ENCODE data around the gene TMPRSS3.

The TMPRSS3 gene

DNA sequence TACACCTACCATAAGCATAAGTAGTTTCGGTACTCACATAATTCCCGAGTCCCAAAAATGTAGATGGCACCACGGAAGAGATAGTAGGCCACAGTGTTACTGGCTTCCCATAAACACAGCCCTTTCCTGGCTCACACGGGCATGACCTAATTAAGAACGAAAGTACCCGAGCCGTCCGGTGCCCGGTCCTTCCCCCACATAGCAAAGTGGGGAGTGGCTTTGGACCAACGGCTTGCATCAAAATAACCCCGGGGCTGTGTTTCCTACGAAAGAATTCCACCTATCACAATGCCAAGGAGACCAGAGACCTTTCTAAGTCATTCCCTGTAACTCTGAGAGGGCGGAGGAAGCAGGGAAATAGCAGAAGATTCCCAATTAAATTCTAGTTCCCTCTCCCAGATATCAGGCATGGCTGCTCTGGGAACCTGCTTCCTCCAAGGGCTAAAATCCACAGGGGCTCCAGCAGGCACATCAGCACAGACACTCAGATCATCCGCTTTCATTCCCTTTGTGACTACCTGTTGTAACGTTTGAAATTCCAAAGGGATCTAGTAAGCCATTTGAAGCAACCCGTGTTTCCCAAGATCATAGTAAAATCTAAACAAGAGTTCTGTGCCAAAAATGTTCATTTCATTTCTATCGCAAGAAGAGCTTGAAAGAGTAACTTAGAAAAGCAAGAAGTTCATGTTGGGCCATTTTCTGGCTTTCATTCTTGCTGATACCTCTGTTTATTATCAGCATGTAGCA, at the start of gene TMPRSS3:
TMPRSS3 (minus strand) TSS at position 148 of the 747 bp plus-strand sequence. CDS start 635 bp downstream, outside the sequence.
- DNase-seq = no peak

DNA sequence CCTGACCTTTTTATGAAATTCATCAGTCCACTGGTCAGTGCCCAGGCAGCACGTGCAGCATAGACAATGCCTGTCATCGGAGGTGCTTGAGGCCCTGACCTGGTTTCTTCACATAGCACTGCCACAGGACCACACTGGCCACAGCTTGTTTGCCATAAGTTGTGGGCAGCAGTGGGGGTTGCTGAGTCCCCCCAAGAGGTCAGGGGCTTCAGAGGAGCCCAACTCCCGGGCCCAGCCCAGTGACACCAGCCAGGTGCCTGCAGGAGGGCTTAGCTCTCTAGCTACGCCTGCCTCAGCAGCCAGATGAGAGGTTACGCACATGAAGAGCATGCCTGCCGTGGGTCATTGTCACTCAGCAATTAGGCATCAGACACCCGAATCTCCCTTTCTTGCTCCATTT, 49.5 kb upstream of the TMPRSS3 start:
- no peak for DNase-seq

DNA sequence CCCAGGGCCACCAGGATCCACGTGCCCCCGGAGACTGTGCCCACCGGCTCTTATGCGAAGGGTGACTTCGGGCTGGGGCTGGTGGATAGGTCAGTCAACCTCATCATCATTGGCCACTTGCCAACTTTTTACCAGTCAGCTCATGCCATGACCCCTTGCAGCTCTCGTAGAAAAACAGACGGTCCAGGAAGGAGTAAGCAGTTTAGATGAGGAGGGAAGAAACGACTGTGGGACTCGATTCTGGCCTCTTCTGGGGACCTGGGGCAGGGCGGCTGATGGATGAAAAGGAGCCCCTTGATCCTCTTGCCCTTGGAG, 48.9 kb upstream of the TMPRSS3 start:
- no peak for DNase-seq

- DNase-seq = no peak
Observed at GRCh38 chr21:42443876-42444744, 48.3 kb upstream of the TMPRSS3 start.

DNA sequence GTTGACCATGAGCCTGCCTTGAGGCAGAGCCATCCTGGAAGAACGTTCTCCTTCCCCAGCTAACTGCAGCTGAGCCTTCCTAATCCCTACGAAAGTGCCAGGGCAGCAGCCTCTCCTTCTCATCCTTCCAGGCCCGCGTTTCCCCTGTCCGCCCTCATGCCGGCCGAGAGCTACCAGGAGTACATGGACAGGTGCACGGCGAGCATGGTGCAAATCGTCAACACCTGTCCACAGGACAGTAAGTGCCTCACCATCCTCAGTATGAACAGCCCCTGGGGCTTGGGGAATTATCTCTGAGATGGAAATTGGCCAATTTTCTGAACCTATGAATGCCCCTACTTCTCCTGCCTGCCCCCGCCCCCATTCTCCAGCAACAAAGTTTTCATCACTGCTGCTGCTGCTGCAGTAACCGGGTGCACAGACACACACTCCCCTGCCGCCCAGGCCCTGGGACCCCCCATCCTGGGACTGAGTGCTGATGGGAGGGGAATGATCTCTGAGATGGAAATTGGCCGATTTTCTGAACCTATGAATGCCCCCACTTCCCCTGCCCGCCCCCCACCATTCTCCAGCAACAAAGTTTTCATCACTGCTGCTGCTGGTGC, 47.4 kb upstream of the TMPRSS3 start:
- no peak for DNase-seq

GRCh38 chr21:42441963-42442362, 46.1 kb upstream of the TMPRSS3 start:
- no peak for DNase-seq

DNA sequence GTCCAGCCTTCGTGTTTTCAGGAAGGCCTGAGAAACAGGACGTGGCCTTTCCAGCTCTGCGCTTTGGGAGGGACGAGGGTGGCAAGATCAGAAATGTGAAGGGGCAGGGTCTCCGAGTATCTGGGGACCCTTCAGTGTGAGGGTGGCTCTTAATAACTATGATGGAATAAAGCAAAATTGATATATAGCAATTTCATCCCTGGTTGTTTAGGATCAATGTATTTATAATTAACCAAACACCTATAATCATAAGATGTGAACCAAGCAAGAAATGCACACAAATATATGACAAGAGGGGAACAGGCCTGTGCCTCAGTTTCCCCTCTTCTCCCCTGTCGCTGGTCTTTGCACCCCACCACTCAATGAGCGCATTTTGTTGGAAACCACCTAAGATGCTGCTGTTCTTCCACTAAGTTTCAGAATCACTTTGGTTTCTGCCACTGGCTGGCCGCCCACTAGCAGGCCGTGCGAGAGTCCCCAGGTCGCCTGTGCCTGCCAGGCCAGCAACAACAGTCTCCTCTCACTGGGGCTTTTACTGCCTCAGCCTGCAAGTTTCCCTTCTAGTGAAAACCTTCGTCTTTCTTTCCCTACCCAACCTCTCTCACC, 44.4 kb upstream of the TMPRSS3 start:
- DNase-seq = no peak

DNA sequence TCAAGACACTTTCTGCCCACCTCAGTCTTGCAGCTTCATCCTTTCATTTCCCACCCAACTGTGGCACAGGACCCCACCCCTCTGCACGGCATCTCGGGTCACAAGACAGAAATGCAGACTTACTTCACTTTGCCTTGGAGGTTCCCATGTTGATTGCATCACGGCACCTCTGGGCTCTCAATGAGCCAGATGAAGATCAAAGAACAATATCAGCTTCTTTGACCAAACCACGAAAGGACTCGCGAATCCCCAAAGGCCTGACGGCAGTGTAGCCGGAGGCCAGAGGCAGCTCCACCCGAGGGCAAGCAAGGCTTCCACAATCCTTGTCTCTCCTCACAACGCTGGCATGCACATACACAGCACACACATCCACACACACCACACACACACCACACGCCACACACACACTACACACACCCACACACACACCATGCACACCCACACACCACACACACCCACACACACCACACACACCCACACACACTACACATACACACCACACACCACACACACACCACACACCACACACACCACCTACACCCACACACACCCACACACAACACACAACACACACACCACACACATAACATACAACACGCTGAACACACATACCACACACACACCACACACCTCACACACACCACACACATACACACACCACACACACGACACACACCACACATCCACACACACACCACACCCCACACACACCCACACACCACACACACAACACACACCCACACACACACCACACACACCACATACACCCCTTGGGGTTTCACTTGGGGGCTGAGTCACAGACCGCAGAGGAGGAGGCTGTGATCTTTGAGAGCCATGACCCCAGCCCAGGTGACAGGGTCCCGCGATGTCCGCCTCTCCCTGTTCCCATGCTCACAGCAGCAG, 43.7 kb upstream of the TMPRSS3 start:
- no peak for DNase-seq

DNA sequence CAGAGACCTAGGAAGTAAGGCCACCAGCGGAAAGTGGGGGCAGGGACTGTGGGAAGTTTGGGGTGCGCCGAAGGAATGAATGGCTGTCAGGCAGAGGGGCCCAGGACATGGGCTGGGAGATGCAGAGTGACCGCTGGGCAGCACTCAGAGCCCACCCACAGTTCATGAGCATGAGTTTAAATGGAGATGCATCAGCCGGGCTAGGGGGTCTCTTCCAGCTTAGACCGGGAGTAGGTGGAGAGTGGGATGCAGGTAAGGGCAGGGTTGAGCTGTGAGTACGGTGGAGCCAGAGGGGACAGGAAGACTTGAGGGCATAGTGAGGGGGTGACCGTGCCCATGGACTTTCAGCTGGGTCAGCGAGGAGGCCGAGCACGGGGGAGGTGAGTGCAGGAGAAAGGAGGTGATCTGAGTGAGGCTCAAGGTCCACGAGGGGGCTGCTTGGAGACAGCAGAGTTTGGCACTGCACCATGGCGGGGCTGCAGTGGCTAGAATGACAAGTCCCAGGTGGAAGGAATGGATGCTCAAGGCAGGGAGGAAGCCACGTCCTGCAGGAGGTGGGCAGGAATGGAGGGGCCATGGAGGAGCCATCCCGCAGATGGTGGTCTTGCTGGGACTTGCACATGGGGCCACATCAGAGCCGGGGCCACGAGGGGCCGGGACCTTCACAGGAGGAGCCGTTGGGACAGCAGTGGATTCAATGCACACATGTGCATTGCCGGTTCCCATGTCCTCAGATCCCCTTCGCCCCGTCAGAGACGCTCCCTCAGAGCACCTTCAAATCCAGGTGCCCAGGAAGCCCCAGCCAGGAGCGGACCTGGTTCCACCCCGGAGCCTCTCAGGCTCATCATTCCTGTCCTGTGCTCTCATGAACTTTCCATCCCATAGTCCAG, 42.7 kb upstream of the TMPRSS3 start:
- DNase-seq = no peak

GRCh38 chr21:42437786-42438185, 41.9 kb upstream of the TMPRSS3 start:
- DNase-seq = no peak

DNA sequence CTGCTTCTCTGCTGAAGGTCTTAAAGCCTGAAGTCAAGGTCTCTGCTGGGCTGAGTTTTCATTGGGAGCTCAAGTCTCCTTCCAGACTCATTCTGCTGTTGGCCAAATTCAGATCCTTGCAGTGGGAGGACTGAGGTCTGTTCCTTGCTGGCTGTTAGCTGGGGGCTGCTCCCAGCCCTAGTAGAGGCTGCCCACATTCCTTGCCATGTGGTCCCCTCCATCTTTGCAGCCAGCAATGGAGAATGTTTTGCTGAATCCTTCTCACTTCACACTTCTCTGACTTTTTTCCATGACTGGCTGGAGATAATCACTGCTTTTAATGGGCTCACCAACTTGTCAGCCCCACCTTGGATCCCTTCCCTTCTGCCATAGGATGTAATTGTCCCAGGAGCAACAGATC, 41.1 kb upstream of the TMPRSS3 start:
- no peak for DNase-seq

DNA sequence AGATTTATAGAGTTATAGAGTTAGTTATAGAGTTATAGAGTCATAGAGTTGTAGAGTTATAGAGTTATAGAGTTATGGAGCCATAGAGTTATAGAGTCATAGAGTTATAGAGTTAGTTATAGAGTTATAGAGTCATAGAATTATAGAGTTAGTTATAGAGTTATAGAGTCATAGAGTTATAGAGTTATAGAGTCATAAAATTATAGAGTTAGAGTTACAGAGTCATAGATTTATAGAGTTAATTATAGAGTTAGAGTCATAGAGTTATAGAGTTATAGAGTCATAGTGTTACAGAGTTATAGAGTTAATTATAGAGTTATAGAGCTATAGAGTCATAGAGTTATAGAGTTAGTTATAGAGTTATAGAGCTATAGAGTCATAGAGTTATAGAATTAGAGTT, 40.0 kb upstream of the TMPRSS3 start:
- DNase-seq = no peak

DNA sequence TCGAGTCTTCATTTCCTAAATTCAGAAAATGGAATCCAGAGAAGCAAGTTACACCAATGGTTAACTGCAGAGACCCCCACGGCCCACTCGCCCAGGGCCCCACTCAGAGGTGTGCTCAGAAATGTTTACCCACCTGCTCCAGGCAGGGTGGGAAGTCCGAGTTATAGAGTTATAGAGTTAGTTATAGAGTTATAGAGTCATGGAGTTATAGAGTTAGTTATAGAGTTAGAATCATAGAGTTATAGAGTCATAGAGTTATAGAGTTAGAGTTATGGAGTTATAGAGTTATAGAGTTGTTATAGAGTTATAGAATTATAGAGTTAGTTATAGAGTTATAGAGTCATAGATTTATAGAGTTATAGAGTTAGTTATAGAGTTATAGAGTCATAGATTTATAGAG, 39.5 kb upstream of the TMPRSS3 start:
- DNase-seq = no peak

GRCh38 chr21:42434884-42435283, 39.0 kb upstream of the TMPRSS3 start:
- no peak for DNase-seq

DNA sequence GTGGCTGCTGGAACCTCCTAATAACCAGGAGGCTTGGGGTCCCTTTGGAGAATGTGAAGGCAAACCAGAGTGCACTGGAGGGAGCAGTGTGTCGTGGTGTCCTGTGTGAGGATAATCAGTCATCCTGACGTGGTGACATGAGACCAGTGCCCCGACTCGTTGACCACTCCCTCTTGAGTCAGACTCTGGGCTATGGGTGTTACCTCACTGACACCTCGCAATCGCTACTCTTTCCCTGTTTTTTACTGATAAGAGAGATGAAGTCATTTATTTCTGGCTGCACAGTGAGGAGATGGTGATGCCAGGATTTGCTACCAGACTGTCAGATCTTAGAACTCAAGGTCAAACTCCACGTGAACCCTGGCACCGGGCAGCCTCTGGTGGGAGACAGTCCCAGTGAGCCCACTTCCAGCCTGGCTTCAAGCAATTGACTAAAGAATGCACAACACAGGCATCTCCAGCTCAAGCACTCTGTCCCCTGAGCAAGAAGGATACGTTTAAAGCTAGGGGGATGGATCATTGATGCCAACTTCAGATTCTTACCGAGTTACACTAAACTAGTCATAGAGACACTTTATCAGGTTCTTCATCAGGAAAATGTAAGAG, 38.2 kb upstream of the TMPRSS3 start:
- DNase-seq = no peak

GRCh38 chr21:42432695-42433094, 36.8 kb upstream of the TMPRSS3 start:
- DNase-seq = no peak

DNA sequence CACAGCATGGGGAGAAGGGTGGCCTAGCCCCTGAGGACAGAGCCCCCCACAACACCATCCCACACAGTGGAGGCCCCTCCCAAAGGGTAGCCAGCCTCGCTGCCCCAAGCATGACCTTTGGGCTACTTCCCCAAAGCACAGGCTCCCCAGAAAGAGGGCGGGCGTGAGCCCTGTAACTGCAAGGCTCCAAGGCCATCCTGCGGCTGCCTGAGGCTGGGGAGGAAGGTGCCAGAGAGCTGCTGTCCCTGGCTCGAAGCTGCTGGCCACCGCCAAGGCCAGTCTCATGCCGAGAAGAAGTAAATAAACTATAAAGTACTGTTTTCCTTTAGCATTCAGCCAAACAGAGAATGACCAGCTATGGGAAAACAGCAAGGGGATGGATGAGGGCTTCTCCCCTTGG, 35.3 kb upstream of the TMPRSS3 start:
- DNase-seq = no peak

- DNase-seq = no peak
Observed at GRCh38 chr21:42430521-42430920, 34.7 kb upstream of the TMPRSS3 start.

- DNase-seq = no peak
Observed at GRCh38 chr21:42429856-42430255, 34.0 kb upstream of the TMPRSS3 start.

- DNase-seq = no peak
Observed at GRCh38 chr21:42429021-42429420, 33.2 kb upstream of the TMPRSS3 start.
